Colonic mucosa (tissue), 4 donors: ENCODE results near the gene GNAL. TPM values are rescaled to one million over a fixed set of nuclear protein-coding genes. Genes with fewer than 3 reads are reported as not detected.

ENCODE experiments used
- DNase-seq: peaks from one replicate; pipeline ENCODE4 v3.0.0-alpha.2; 2020
- H3K27ac ChIP-seq: fragments of 200-600 bp; one replicate; pipeline ENCODE4 v1.8.0; 2021
- H3K27me3 ChIP-seq: fragments of 200-600 bp; one replicate; pipeline ENCODE4 v1.8.0; 2021
- H3K36me3 ChIP-seq: fragments of 200-600 bp; one replicate; pipeline ENCODE4 v1.8.0; 2021
- H3K4me1 ChIP-seq: fragments of 200-600 bp; one replicate; pipeline ENCODE4 v1.8.0; 2021; ENCODE audit warnings: mild to moderate bottlenecking
- H3K4me3 ChIP-seq: fragments of 200-600 bp; one replicate; pipeline ENCODE4 v1.8.0; 2021
- H3K9ac ChIP-seq, 2 donors: one replicate each; pipeline ENCODE4 v1.7.0; 2013; ENCODE audit warnings: control low read depth in 2 of 2, low read depth in 2 of 2, low read length in 2 of 2
- H3K9me3 ChIP-seq: fragments of 200-600 bp; one replicate; pipeline ENCODE4 v1.8.0; 2021
- CTCF ChIP-seq: fragments of 200-600 bp; IDR thresholded peaks from one replicate; pipeline ENCODE4 v1.8.0; 2022; ENCODE audit warnings: antibody characterized with exemption, mild to moderate bottlenecking
- intact Hi-C: fragments of 100-400 bp; cut with DNase I; formaldehyde crosslinking; loops from one replicate; pipeline ENCODE4 v1.14.1; 2022
- total RNA-seq, 2 donors: library from RNA; stranded (reverse); fragmentation: NEBNext Ultra II Directional in 1 of 2; extraction: Animal tissue kit (Norgen Biotek cat#: 25700) in 1 of 2; gene quantifications; one replicate each; pipeline ENCODE4 v1.2.1, GENCODE V29; 2021
- donor health status: healthy.
- donor health status: DM: no; HTN: no; CAD: no.
- donor health status: DM: no; HTN: no; CAD: no.

The GNAL gene
- total RNA-seq, 2 donors from 2014 or later, result 2.0 to 2.6 TPM

GRCh38 chr18:11884396-11885030 lies 195.4 kb downstream of the GNAL start:
- no peaks in the 10 kb centered on the region for H3K27me3 ChIP-seq
- no peaks in the 10 kb centered on the region for H3K9me3 ChIP-seq
- H3K4me3 ChIP-seq, result no peak overlapping the region
- no peak for TF ChIP-seq CTCF
- intact Hi-C loops, result no loop called here
- peak overlapping the region in 1 of 2 donors; percentile 36 for H3K9ac ChIP-seq
- no peaks in the 10 kb centered on the region for H3K4me1 ChIP-seq
- no peak overlapping the region for H3K27ac ChIP-seq
- H3K36me3 ChIP-seq, result no peaks in the 10 kb centered on the region
- no peak for DNase-seq

- intact Hi-C loops, result no loop called here
- H3K9me3 ChIP-seq, result no peaks in the 10 kb centered on the region
- H3K4me1 ChIP-seq, result no peaks in the 10 kb centered on the region
- peaks cover 3% of the 10 kb centered on the region for H3K36me3 ChIP-seq
- H3K27me3 ChIP-seq, result no peaks in the 10 kb centered on the region
- peak overlapping the region in 1 of 2 donors; percentile 32 for H3K9ac ChIP-seq
- DNase-seq, result peak; percentile 80
- H3K4me3 ChIP-seq, result no peak overlapping the region
- no peak overlapping the region for H3K27ac ChIP-seq
- TF ChIP-seq CTCF, result no peak
These were observed 196.3 kb downstream of the GNAL start for GRCh38 chr18:11885278-11885947.

GRCh38 chr18:11886577-11887110 lies 197.6 kb downstream of the GNAL start:
- intact Hi-C loops, result no loop called here
- peaks cover 3% of the 10 kb centered on the region for H3K36me3 ChIP-seq
- no peak overlapping the region for H3K4me3 ChIP-seq

GRCh38 chr18:11887328-11888128 lies 198.5 kb downstream of the GNAL start:
- no peak for TF ChIP-seq CTCF
- no peaks in the 10 kb centered on the region for H3K9me3 ChIP-seq
- DNase-seq, result peak; percentile 39
- intact Hi-C loops, result no loop called here
- H3K4me1 ChIP-seq, result no peaks in the 10 kb centered on the region
- H3K4me3 ChIP-seq, result no peak overlapping the region
- peaks cover 3% of the 10 kb centered on the region for H3K36me3 ChIP-seq
- H3K9ac ChIP-seq, result peak overlapping the region in 1 of 2 donors; percentile 22
- no peaks in the 10 kb centered on the region for H3K27me3 ChIP-seq
- peak overlapping the region; percentile 35 for H3K27ac ChIP-seq

More at GRCh38 chr18:11886577-11887110, 197.6 kb downstream of the GNAL start:
- no peak for DNase-seq
- no peak for TF ChIP-seq CTCF
- no peak overlapping the region for H3K27ac ChIP-seq
- no peaks in the 10 kb centered on the region for H3K27me3 ChIP-seq
- H3K4me1 ChIP-seq, result no peaks in the 10 kb centered on the region
- H3K9ac ChIP-seq, result peak overlapping the region in 1 of 2 donors; percentile 22
- no peaks in the 10 kb centered on the region for H3K9me3 ChIP-seq

- H3K27me3 ChIP-seq, result no peaks in the 10 kb centered on the region
- no peak overlapping the region for H3K27ac ChIP-seq
- no peak overlapping the region for H3K9ac ChIP-seq
- DNase-seq, result no peak
- H3K4me1 ChIP-seq, result no peaks in the 10 kb centered on the region
- H3K36me3 ChIP-seq, result peaks cover 3% of the 10 kb centered on the region
- no peak for TF ChIP-seq CTCF
- no peak overlapping the region for H3K4me3 ChIP-seq
- intact Hi-C loops, result no loop called here
- H3K9me3 ChIP-seq, result no peaks in the 10 kb centered on the region
These were observed 199.7 kb downstream of the GNAL start for GRCh38 chr18:11888726-11889125.
